ENCODE measurements around the gene ZDHHC23.

DNA sequence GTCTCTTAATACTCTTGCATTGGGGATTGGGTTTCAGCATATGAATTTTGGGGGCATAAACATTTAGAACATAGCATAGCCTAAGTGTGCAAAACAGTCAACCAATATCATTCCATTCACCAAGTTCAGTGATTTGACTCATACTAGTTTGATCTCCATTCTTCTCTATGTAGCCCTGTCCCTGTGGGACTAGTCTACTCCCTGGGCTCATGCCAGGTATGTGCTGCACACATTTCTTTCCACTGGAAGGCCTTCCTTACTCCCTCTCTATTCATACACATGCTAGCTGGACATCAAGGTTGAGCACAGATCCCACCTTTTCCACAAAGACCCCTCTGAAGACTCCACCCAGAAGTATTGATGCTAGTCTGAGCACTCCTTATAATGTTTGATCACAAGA lies 5.1 kb downstream of the ZDHHC23 start:
- TF ChIP-seq, protein P1, sequence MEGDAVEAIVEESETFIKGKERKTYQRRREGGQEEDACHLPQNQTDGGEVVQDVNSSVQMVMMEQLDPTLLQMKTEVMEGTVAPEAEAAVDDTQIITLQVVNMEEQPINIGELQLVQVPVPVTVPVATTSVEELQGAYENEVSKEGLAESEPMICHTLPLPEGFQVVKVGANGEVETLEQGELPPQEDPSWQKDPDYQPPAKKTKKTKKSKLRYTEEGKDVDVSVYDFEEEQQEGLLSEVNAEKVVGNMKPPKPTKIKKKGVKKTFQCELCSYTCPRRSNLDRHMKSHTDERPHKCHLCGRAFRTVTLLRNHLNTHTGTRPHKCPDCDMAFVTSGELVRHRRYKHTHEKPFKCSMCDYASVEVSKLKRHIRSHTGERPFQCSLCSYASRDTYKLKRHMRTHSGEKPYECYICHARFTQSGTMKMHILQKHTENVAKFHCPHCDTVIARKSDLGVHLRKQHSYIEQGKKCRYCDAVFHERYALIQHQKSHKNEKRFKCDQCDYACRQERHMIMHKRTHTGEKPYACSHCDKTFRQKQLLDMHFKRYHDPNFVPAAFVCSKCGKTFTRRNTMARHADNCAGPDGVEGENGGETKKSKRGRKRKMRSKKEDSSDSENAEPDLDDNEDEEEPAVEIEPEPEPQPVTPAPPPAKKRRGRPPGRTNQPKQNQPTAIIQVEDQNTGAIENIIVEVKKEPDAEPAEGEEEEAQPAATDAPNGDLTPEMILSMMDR (IDR thresholded peaks at IDR 0.05; ENCODE audit: poor library complexity): no peak
- no peak for TF ChIP-seq EZH2phosphoT487 (IDR thresholded peaks at IDR 0.05; ENCODE audit: low read depth, severe bottlenecking, unreplicated experiment)

Measured in hepatocyte (in vitro differentiated cells).